Skin epidermis (tissue), 12 donors: ENCODE measurements around the gene RFX7.

Experiments used
- H3K27ac ChIP-seq, 21 experiments: fragments of 200-600 bp; sonication (generic) in 11 of 21; one replicate each; pipeline ENCODE4 v1.5.0; 2020; ENCODE audit warnings: mild to moderate bottlenecking in 3 of 21, inconsistent platforms in 2 of 21, moderate library complexity in 2 of 21
- H3K4me3 ChIP-seq, 7 experiments: fragments of 200-600 bp; sonication (generic) in 2 of 7; one replicate each; pipeline ENCODE4 v1.5.0; 2020; ENCODE audit warnings: inconsistent platforms in 2 of 7, mild to moderate bottlenecking in 2 of 7, moderate library complexity in 1 of 7

RFX7 gene

DNA sequence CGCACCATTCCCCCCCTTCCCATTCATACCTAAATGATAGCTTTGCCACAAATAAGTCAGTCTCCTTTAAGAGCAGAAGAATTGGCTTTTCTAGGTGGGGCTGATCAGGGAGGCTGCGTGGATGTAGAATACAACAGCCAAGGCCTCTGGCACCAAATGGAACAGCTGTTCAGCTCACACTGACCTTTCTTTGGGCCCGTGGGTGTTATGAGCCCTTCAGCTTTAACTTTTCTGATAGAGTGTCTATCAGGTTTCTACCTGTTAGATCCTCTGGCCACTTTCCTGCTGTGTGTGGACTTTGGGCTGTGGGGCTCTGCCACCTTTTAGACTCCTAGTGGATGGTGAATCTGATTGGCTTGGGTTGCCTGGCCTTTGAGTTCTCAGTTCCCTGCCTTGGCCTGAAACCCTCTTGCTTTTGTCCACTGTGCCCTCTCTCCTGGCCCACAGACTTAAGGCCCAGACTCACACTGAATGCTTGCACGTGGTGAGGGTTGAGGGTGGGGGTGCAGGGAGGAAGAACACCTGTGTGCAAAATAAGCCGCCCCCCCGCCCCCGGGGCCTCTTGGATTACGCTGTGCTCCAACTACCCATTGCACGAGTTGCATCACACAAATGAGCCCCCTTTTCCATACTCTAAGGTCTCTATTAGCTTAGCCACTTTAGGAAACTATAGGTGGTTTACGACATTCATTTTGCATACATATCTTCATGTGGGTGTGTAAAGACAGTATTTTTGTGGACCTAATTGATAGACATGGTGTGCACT lies 1.3 kb upstream of the RFX7 start:
- peak overlapping the region; percentile 52 to 93 (median 87) for H3K4me3 ChIP-seq
- peak overlapping the region in 20 of 21 experiments; percentile 55 to 99 (median 90) for H3K27ac ChIP-seq

DNA sequence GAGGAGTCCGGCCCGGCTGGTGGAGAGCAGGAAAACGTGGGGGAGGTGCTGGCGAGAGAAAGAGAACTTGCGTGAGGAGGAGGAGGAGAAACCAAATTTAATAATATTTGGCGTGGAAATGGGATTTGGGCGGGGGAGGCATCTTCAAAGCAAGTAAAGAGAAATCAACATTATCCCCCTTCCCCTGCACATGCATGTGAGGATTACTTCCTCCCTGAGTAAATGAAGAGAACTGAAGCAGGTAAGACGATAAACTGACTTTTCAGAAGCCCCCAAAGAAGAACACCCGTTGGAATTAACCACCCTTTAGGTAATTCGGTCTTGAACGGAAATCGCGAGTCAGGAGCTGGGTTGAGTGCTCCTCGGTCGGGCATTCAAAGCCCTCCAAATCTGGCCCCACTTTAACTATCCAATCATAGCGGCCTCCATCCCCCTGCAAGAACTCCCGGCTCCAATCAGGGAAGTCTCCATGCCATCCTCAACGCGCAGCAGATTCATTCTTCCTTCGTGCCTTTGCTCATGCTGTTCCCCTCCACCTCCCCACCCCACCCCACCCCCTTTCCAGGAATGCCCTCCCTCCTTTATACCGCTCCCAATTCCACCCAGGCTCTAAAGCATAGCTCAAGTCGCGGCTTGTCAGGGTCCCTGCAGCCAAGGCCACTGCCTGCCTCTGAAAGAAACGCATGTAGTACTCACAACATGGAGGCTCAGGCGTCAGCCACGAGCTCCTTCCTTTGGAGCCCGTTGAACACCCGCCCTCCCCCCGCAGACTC lies 545 bp upstream of the RFX7 start:
- peak overlapping the region; percentile 55 to 99 (median 92) for H3K27ac ChIP-seq

DNA sequence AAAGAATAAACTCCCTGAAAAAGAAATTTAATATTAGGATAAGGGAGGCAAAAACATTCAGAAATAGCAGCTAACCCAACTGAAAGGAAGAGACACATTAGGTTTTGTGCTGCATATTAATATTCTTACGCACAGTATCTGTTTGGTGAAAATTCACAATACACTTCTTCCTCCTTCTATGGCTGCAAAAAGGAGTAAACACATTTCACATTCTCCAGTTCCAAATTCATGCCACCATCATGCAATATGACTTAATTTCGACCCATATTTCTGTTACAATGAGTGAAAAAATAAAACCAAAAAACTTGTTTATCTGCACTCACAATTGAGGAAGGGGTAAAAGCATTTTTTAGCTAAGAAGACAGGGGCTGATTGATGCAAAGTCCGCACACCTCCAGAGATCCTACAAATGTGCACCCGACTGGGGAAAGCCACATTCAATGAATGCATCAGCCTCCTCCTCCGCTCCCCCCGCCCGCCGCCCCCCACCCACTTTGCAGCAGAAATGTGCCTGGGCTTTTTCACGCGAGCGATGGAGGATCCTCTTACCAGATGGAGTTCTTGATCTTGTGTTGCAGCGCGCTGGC lies 1.0 kb downstream of the RFX7 start:
- Histone ChIP-seq H3K27ac (peak overlapping the region; percentile 83 to 99 (median 96)), H3K4me3 (peak overlapping the region; percentile 74 to 93 (median 90))

More for the DNA sequence above, 545 bp upstream of the RFX7 start:
- peak overlapping the region; percentile 52 to 93 (median 87) for H3K4me3 ChIP-seq

DNA sequence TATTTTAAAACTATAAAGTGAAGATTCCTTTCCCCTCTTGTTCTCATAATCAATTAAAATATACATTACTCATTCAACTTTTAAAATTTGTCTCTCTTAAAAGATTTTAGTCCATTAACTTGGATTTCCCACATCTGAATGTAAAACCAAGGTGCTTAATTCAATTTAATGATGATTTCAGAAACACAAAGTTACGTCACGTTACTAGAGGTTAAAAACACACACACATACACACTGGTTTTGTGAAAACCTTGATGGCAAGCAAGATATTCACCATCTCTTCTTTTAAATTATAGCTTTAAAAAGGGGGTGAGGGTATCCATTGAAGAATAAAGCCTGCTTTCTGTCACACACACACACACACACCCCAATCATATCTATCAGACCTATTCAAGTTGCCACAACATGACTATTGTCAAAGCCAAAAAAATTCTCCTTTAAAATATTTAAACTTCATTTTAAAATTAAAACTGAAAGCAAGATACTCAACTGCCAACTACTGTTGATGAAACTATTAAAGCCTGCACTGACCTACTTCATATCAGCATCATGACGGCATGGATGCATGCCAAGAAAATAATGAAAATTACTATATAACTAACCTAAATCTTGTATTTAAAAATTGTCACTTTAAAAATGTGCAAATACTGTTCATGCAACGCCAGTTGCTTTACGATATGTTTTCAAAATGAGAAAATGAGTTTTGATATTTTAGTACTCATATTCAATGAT lies 2.1 kb downstream of the RFX7 start:
- peak overlapping the region in 5 of 7 experiments; percentile 74 to 93 (median 87) for H3K4me3 ChIP-seq

DNA sequence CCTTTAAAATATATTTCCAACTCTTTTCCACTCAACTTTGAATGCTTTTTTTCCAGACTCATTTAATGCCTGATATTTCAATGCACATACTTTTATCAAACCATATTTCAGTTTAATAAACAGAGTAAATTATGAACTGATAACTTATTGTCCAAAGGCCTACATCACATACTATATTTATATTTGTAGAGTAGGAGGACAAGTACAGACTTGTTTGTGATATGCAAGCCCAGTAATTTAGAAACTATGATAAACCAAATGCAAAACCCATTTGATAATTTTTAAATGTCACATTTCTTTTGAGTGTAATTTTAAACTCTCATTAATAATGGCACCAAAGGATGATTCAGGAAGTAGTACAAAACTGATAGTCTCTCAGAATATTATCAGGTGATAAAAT lies 3.3 kb downstream of the RFX7 start:
- H3K4me3 ChIP-seq = no peak overlapping the region
- peak overlapping the region in 1 of 21 experiments; percentile 28 for H3K27ac ChIP-seq

More for the DNA sequence above, 2.1 kb downstream of the RFX7 start:
- peak overlapping the region in 5 of 21 experiments; percentile 10 to 98 (median 38) for H3K27ac ChIP-seq

DNA sequence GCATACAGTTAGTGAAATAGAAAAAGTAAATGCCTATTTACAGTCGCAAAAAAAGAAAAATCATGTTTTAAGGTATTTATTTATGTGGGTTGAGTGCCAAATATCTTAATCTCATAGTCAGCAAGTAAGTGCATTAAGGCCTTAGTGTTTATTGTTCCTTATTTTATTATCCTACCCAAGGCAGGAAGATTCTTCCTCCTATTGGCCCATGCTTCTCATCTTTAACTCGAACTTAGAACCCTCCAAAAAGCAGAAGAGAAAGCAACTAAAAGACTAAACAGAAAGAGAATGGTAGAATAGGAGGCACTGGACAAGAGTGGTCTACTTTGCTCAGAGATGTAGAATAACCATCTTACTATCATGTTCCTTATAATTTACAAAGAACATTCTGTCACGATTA lies 7.5 kb downstream of the RFX7 start:
- Histone ChIP-seq H3K27ac (no peak overlapping the region), H3K4me3 (no peak overlapping the region)

DNA sequence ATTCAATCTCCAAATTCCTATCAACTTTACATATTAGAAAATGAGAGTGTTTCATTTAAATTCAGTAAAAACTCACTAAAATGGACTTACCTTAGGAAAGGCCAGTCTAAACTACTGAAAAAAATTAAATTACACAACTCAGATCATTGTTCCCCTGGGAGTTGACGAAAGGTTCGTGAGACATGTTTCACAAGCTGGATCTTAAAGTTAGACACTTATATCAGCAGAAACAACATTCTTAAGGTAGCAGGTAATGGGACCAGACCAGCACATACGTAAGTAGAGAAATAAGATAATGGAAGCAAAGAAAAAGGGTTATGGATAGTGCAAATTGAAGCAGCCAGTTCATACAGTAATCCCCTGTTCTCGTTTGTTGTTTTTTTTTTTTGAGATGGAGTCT lies 8.9 kb downstream of the RFX7 start:
- no peak overlapping the region for H3K4me3 ChIP-seq
- H3K27ac ChIP-seq = no peak overlapping the region

DNA sequence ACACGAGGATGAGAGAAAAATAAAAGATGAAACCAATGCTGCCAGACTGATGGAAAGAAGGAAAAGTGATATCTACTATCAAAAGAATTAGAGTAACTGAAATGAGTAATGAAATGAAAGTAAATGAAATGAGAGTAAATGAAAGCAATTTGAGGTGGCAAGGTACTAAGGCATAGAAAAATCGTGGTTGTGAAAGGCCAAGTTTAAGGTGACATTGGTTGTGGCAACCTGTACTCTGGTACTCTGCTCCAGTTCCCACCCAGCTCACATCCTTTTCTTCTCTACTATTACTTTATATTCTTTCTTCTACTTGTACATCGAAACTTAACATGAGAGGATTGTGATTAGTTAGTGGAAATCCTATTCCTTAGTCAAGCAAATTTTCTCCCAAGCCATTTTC lies 10.1 kb downstream of the RFX7 start:
- H3K27ac ChIP-seq = no peak overlapping the region
- no peak overlapping the region for H3K4me3 ChIP-seq

DNA sequence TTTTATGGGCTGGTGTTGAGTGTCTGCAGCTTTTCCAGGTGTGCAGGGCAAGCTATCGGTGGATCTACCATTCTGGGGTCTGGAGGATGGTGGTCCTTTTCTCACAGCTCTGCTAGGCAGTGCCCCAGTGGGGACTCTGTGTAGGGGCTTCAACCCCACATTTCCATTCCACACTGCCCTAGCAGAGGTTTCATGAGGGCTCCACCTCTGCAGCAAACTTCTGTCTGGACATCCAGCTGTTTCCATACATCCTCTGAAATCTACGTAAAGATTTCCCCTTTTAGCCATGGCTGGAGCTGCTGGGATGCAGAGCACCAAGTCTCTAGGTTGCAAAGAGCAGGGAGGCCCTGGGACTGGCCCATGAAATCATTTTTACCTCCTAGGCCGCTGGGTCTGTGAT lies 11.6 kb downstream of the RFX7 start:
- H3K4me3 ChIP-seq = no peak overlapping the region
- H3K27ac ChIP-seq = no peak overlapping the region

DNA sequence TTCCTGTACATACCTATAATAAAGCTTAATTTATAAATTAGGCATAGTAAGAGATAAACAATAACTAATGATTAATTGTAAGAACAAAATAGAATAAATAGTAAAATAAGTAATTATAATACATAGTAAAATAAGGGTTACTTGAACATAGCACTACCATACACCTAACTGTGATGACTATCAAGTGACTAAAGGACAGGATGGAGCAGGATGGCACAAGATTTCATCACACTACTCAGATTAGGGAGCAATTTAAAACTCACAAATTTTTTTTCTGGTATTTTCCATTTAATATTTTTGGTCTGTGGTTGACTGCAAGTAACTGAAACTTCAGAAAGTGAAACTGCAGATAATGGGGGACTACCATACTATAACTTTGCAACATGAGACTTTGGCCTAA lies 14.8 kb downstream of the RFX7 start:
- no peak overlapping the region for H3K27ac ChIP-seq
- H3K4me3 ChIP-seq = no peak overlapping the region

DNA sequence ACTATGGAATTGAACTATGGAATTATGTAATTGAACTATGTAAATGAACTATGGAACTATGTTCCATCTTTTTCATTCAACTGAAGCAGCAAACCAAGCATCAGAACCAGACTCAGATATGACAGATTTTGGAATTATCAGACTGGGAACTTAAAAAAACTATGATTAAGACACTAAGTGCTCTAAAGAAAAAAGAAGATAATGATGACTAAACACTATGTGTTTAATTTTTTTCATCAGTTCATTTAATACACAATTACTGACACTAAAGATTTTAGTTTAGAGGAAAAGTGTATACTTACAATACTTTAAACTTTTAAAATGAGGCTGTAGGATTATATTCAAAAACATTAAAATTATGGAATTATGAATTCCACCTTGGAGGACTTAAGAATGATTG lies 15.3 kb downstream of the RFX7 start:
- no peak overlapping the region for H3K4me3 ChIP-seq
- H3K27ac ChIP-seq = no peak overlapping the region

DNA sequence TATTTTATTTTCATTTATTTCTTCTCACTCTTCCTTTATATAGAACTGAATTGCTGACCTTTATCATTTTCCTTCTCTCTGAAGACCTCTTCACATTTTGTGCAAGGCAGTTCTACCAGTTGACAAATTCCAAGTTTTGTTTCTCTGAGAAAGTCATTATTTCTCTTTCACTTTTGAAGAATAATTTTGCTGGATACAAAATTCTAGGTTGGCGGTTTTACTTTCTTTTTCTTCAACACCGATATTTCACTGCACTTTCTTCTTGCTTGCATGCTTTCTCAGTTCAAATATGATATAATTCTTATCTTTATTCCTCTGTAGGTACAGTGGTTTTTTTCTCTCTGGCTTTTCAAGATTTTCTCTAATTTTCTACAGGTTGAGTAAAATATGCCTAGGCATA lies 15.9 kb downstream of the RFX7 start:
- Histone ChIP-seq H3K27ac (no peak overlapping the region), H3K4me3 (no peak overlapping the region)

DNA sequence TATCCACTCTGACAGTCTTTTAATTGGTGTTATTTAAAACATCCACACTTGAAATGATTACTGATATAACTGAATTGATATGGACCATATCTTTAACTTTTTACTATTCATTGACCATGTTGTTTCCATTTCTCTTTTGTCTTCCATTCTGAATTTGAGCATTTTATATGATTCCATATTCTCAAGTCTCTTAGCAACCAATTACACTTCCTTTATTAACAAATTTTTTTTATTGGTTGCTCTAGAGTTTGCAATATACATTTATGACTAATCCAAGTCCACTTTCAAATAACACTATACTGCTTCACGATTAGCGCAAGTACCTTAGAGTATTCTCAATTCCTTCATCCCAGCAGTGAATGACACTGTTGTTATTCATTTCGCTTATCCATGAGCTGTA lies 16.4 kb downstream of the RFX7 start:
- H3K4me3 ChIP-seq = no peak overlapping the region
- H3K27ac ChIP-seq = no peak overlapping the region

DNA sequence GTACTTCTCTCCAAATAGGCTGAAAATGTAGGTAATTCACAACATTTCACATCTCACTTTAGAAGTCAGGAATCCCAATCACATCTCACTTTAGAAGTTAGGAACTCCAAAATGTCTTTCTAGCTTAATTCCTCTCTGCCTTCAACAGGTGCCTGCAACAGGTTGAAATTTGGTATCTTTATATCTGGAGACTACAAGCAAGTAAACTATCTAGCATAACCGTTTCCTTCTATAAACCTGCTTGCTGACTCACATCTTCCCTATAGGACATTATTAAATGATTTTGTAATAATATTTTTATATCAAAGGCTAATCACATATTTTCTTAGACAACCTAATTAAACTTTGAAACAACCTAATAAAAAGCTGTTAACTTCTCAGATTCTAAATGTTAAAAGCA lies 18.2 kb downstream of the RFX7 start:
- H3K27ac ChIP-seq = no peak overlapping the region

DNA sequence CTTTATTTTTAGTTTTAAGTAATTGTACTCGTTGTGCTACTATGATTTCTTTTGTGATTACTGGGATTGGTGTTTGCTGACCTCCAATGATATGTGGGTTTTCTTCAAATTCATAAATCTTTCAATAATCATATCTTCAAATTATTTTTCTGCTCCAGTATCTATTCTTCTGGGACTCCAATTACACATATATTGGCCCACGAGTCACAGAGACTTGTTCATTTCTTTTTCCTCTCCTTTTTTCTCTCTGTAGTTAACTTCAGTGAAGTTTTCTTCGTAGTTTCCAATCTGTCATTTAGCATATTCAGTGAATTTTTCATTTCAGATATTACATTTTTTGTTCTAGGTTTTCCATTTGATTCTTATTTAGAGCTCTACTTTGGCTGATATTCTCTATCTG lies 21.4 kb downstream of the RFX7 start:
- H3K27ac ChIP-seq = no peak overlapping the region
- no peak overlapping the region for H3K4me3 ChIP-seq

More for the DNA sequence above, 18.2 kb downstream of the RFX7 start:
- no peak overlapping the region for H3K4me3 ChIP-seq

DNA sequence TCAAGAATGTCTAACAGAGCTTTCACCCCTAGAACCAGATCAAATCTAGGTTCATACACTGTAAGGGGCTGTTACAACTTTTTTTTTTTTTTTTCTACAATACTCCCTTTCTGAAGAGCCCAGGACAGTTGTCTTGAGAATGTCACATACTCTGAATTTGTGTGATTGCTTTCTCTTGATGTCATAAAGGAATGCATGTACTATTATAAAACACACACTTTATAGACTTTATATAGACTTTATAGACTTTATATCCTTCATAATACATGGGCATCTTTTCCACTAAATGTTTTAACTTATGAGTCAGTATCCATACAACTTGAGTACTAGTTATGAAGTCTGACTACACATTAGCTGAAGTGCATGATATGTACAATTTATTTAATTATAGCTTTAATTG lies 26.3 kb downstream of the RFX7 start:
- H3K4me3 ChIP-seq = no peak overlapping the region
- no peak overlapping the region for H3K27ac ChIP-seq

DNA sequence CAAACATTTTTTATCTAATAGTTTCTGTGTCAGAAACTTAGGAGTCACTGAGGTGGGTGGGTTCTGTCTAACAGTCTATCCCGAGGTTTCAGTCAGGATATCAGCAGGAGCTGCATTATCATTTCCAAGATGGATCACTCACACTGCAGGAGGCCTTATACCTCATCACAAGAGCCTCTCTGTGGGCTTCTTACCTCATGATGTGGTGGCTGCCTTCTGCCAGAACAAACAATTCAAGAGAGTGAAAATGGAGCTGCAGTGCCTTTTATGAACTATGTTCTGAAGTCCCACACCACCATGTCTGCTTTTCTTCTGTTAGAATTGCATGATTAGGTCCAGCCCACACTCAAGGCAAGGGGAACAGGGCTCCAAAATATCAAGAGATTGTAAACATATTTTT lies 27.9 kb downstream of the RFX7 start:
- Histone ChIP-seq H3K4me3 (no peak overlapping the region), H3K27ac (no peak overlapping the region)

DNA sequence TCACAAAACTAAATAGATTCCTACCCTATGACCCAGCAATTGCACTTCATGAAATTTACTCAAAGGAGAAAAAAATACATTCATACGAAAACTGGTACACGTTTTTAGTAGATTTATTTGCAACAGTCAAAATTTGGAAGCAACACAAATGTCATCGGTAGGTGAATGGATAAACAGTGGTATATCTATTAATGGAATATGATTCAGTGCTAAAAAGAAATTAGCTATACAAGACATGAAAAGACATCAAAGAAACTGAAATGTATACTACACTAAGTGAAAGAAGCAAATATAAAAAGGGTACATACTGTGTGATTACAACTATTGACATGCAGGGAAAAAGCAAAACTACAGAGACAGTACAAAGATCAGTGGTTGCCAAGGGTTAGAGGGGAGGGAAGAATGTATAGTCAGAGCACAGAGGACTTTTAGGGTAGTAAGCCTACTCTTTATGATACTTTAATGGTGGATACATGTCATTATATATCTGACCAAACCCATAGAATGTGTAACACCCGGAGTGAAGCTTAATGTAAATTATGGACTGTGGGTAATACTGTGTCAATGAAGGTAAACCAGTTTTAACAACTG lies 31.6 kb downstream of the RFX7 start:
- no peak overlapping the region for H3K27ac ChIP-seq
- no peak overlapping the region for H3K4me3 ChIP-seq

DNA sequence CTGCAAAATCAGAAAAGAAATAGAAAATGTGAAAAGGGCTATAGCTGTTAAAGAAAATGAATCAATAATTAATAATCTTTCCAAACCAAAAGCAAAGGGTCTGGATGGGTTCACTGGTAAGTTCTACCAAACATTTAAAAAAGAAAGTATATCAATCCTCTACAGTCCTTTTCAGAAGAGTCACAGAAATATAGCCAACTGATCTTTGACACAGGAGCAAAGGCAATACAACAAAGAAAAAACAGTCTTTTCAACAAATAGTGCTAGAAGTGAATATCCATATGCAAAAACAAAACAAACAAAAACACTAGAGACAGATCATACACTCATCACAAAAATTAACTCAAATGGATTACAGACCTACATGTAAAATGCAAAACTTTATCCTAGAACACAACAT lies 32.6 kb downstream of the RFX7 start:
- no peak overlapping the region for H3K4me3 ChIP-seq
- H3K27ac ChIP-seq = no peak overlapping the region
